GM15510 (cell line): ENCODE data around the gene TEX2.

Experiments
- POLR2A ChIP-seq: IDR thresholded peaks from 3 replicates; pipeline ENCODE4 v1.6.1; 2011; ENCODE audit warnings: borderline replicate concordance; ENCODE audit not compliant: insufficient read length; ENCODE audit errors: extremely low read depth

The TEX2 gene

GRCh38 chr17:64102627-64103390, 160.3 kb downstream of the TEX2 start:
- no peak for TF ChIP-seq POLR2A

- TF ChIP-seq POLR2A: no peak
Observed at GRCh38 chr17:64099543-64099942, 163.5 kb downstream of the TEX2 start.
